ENCODE results near the gene OPALIN.

DNA sequence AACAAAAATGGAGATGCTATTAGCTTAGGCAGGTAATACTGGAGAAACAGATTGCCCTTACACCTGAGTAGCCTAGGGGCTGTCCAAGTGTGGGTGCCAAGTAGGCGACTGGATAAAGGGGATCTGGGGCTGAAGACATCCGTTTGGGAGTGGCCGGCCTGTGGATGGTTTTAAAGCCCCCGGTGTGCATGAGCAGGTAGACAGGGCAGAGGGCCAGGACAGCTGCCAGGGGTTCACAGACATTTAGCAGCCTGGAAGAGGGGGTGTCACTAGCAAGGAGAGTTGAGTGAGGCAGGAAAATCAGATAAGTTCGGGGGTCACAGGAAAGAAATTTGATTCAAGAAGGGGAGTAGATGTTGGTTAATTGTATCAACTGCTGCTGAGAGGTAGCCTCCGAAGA lies 1.5 kb upstream of the OPALIN start:
- TF ChIP-seq EZH2 (IDR thresholded peaks at IDR 0.05; ENCODE audit: borderline replicate concordance) (no peak), EZH2phosphoT487 (IDR thresholded peaks at IDR 0.05; ENCODE audit: low read depth, severe bottlenecking, unreplicated experiment) (no peak)
- TF ChIP-seq, protein P1, sequence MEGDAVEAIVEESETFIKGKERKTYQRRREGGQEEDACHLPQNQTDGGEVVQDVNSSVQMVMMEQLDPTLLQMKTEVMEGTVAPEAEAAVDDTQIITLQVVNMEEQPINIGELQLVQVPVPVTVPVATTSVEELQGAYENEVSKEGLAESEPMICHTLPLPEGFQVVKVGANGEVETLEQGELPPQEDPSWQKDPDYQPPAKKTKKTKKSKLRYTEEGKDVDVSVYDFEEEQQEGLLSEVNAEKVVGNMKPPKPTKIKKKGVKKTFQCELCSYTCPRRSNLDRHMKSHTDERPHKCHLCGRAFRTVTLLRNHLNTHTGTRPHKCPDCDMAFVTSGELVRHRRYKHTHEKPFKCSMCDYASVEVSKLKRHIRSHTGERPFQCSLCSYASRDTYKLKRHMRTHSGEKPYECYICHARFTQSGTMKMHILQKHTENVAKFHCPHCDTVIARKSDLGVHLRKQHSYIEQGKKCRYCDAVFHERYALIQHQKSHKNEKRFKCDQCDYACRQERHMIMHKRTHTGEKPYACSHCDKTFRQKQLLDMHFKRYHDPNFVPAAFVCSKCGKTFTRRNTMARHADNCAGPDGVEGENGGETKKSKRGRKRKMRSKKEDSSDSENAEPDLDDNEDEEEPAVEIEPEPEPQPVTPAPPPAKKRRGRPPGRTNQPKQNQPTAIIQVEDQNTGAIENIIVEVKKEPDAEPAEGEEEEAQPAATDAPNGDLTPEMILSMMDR (IDR thresholded peaks at IDR 0.05; ENCODE audit: poor library complexity) = no peak

All from hepatocyte (in vitro differentiated cells).